Measurements from ENCODE around the gene CCDC112.

CCDC112 gene

GRCh38 chr5:115297031-115297430 is 577 bp upstream of the CCDC112 start:
- Mint-ChIP-seq H3K4me3 (peak overlapping the region; percentile 62), H3K36me3 (peaks cover 10% of the 10 kb centered on the region), H3K4me1 (ENCODE audit: low read depth) (peaks cover 11% of the 10 kb centered on the region), H3K9me3 (ENCODE audit: low read depth) (peaks cover 2% of the 10 kb centered on the region), H3K27ac (no peak overlapping the region), H3K27me3 (no peaks in the 10 kb centered on the region)

- Mint-ChIP-seq H3K27ac (no peak overlapping the region), H3K27me3 (no peaks in the 10 kb centered on the region), H3K36me3 (peaks cover 12% of the 10 kb centered on the region), H3K9me3 (ENCODE audit: low read depth) (peaks cover 6% of the 10 kb centered on the region), H3K4me3 (peak overlapping the region; percentile 91), H3K4me1 (ENCODE audit: low read depth) (peaks cover 11% of the 10 kb centered on the region)
These were observed 704 bp downstream of the CCDC112 start for GRCh38 chr5:115295777-115296123.

- Mint-ChIP-seq H3K36me3 (peaks cover 14% of the 10 kb centered on the region), H3K27me3 (no peaks in the 10 kb centered on the region), H3K9me3 (ENCODE audit: low read depth) (peaks cover 6% of the 10 kb centered on the region), H3K27ac (no peak overlapping the region), H3K4me3 (no peak overlapping the region), H3K4me1 (ENCODE audit: low read depth) (peaks cover 11% of the 10 kb centered on the region)
These were observed 5.1 kb downstream of the CCDC112 start for GRCh38 chr5:115291397-115291796.

- Mint-ChIP-seq H3K36me3 (peaks cover 18% of the 10 kb centered on the region), H3K4me1 (ENCODE audit: low read depth) (no peaks in the 10 kb centered on the region), H3K27ac (no peak overlapping the region), H3K4me3 (no peak overlapping the region), H3K27me3 (no peaks in the 10 kb centered on the region), H3K9me3 (ENCODE audit: low read depth) (peaks cover 6% of the 10 kb centered on the region)
These were observed 7.3 kb downstream of the CCDC112 start for GRCh38 chr5:115289104-115289503.

GRCh38 chr5:115284021-115284420 is 12.4 kb downstream of the CCDC112 start:
- Mint-ChIP-seq H3K9me3 (ENCODE audit: low read depth) (no peaks in the 10 kb centered on the region), H3K36me3 (peaks cover 9% of the 10 kb centered on the region), H3K4me3 (no peak overlapping the region), H3K27me3 (no peaks in the 10 kb centered on the region), H3K4me1 (ENCODE audit: low read depth) (no peaks in the 10 kb centered on the region), H3K27ac (no peak overlapping the region)

GRCh38 chr5:115282131-115282530 is 14.3 kb downstream of the CCDC112 start:
- Mint-ChIP-seq H3K27me3 (no peaks in the 10 kb centered on the region), H3K27ac (no peak overlapping the region), H3K4me1 (ENCODE audit: low read depth) (no peaks in the 10 kb centered on the region), H3K36me3 (peaks cover 6% of the 10 kb centered on the region), H3K4me3 (no peak overlapping the region), H3K9me3 (ENCODE audit: low read depth) (no peaks in the 10 kb centered on the region)

GRCh38 chr5:115274584-115274983 is 21.9 kb downstream of the CCDC112 start:
- H3K9me3 Mint-ChIP-seq (ENCODE audit: low read depth) = no peaks in the 10 kb centered on the region
- H3K27ac Mint-ChIP-seq = no peak overlapping the region
- no peaks in the 10 kb centered on the region for H3K4me1 Mint-ChIP-seq (ENCODE audit: low read depth)
- no peak overlapping the region for H3K4me3 Mint-ChIP-seq
- H3K36me3 Mint-ChIP-seq = peaks cover 6% of the 10 kb centered on the region
- H3K27me3 Mint-ChIP-seq = no peaks in the 10 kb centered on the region

- H3K9me3 Mint-ChIP-seq (ENCODE audit: low read depth) = no peaks in the 10 kb centered on the region
- no peak overlapping the region for H3K27ac Mint-ChIP-seq
These were observed 24.0 kb downstream of the CCDC112 start for GRCh38 chr5:115272297-115272958.

GRCh38 chr5:115271295-115272050 is 25.0 kb downstream of the CCDC112 start:
- H3K36me3 Mint-ChIP-seq = peaks cover 6% of the 10 kb centered on the region
- no peaks in the 10 kb centered on the region for H3K9me3 Mint-ChIP-seq (ENCODE audit: low read depth)
- no peaks in the 10 kb centered on the region for H3K4me1 Mint-ChIP-seq (ENCODE audit: low read depth)
- no peak overlapping the region for H3K27ac Mint-ChIP-seq
- H3K27me3 Mint-ChIP-seq = no peaks in the 10 kb centered on the region
- no peak overlapping the region for H3K4me3 Mint-ChIP-seq

More at GRCh38 chr5:115272297-115272958, 24.0 kb downstream of the CCDC112 start:
- Mint-ChIP-seq H3K27me3 (no peaks in the 10 kb centered on the region), H3K36me3 (peaks cover 6% of the 10 kb centered on the region), H3K4me3 (no peak overlapping the region), H3K4me1 (ENCODE audit: low read depth) (no peaks in the 10 kb centered on the region)

- no peaks in the 10 kb centered on the region for H3K27me3 Mint-ChIP-seq
- peaks cover 7% of the 10 kb centered on the region for H3K4me1 Mint-ChIP-seq (ENCODE audit: low read depth)
- H3K9me3 Mint-ChIP-seq (ENCODE audit: low read depth) = no peaks in the 10 kb centered on the region
- no peak overlapping the region for H3K27ac Mint-ChIP-seq
- H3K36me3 Mint-ChIP-seq = no peaks in the 10 kb centered on the region
- H3K4me3 Mint-ChIP-seq = no peak overlapping the region
These were observed 28.8 kb downstream of the CCDC112 start for GRCh38 chr5:115267617-115268016.

GRCh38 chr5:115265220-115265619 is 31.2 kb downstream of the CCDC112 start:
- no peaks in the 10 kb centered on the region for H3K36me3 Mint-ChIP-seq
- H3K4me3 Mint-ChIP-seq = no peak overlapping the region
- H3K27me3 Mint-ChIP-seq = no peaks in the 10 kb centered on the region
- no peak overlapping the region for H3K27ac Mint-ChIP-seq
- H3K9me3 Mint-ChIP-seq (ENCODE audit: low read depth) = no peaks in the 10 kb centered on the region
- H3K4me1 Mint-ChIP-seq (ENCODE audit: low read depth) = peaks cover 26% of the 10 kb centered on the region

- no peak overlapping the region for H3K27ac Mint-ChIP-seq
- H3K27me3 Mint-ChIP-seq = no peaks in the 10 kb centered on the region
- peaks cover 31% of the 10 kb centered on the region for H3K4me1 Mint-ChIP-seq (ENCODE audit: low read depth)
- H3K4me3 Mint-ChIP-seq = no peak overlapping the region
- no peaks in the 10 kb centered on the region for H3K9me3 Mint-ChIP-seq (ENCODE audit: low read depth)
- H3K36me3 Mint-ChIP-seq = no peaks in the 10 kb centered on the region
These were observed 31.7 kb downstream of the CCDC112 start for GRCh38 chr5:115264786-115265185.

GRCh38 chr5:115263078-115263380 is 33.4 kb downstream of the CCDC112 start:
- H3K27me3 Mint-ChIP-seq = no peaks in the 10 kb centered on the region
- peaks cover 46% of the 10 kb centered on the region for H3K4me1 Mint-ChIP-seq (ENCODE audit: low read depth)
- peak overlapping the region; percentile 100 for H3K4me3 Mint-ChIP-seq
- H3K27ac Mint-ChIP-seq = peak overlapping the region; percentile 97
- H3K9me3 Mint-ChIP-seq (ENCODE audit: low read depth) = no peaks in the 10 kb centered on the region
- no peaks in the 10 kb centered on the region for H3K36me3 Mint-ChIP-seq

GRCh38 chr5:115262321-115263077 is 34.0 kb downstream of the CCDC112 start, which contains the start of gene PGGT1B:
Gene PGGT1B (minus strand): TSS chr5:115262877. CDS start chr5:115262851, 26 bp downstream.
- H3K36me3 Mint-ChIP-seq = no peaks in the 10 kb centered on the region
- H3K27ac Mint-ChIP-seq = peak within 1 kb of the TSS; percentile 97
- H3K27me3 Mint-ChIP-seq = no peaks in the 10 kb centered on the region
- no peaks in the 10 kb centered on the region for H3K9me3 Mint-ChIP-seq (ENCODE audit: low read depth)
- peaks cover 50% of the 10 kb centered on the region for H3K4me1 Mint-ChIP-seq (ENCODE audit: low read depth)
- H3K4me3 Mint-ChIP-seq = peak within 1 kb of the TSS; percentile 100

- Mint-ChIP-seq H3K27ac (peak overlapping the region; percentile 97), H3K4me1 (ENCODE audit: low read depth) (peaks cover 52% of the 10 kb centered on the region), H3K27me3 (no peaks in the 10 kb centered on the region), H3K36me3 (peaks cover under 1% of the 10 kb centered on the region), H3K4me3 (peak overlapping the region; percentile 100), H3K9me3 (ENCODE audit: low read depth) (no peaks in the 10 kb centered on the region)
These were observed 34.5 kb downstream of the CCDC112 start for GRCh38 chr5:115262011-115262320.

All from activated naive CD8-positive, alpha-beta T cell (primary cell).